Activated CD4-positive, alpha-beta T cell treated with anti-CD3 and anti-CD28 coated beads, Interleukin-2, amount 50 U/mL, for 1 hour (primary cell): ENCODE measurements around the gene RBM33.
"Not testable (repeated sequence)": the region's sequence is repeated elsewhere in the genome, so short reads cannot be mapped to it uniquely, and the experiment has no call there.

Experiments used
- DNase-seq: peaks from one replicate; pipeline ENCODE4 v3.0.0-alpha.2; 2020

RBM33 gene

GRCh38 chr7:155665079-155665956 lies 20.9 kb downstream of the RBM33 start:
- no peak for DNase-seq

- no peak for DNase-seq
Observed at GRCh38 chr7:155665957-155666287, 21.5 kb downstream of the RBM33 start.

- no peak for DNase-seq
Observed at GRCh38 chr7:155667241-155667829, 22.9 kb downstream of the RBM33 start.

GRCh38 chr7:155669717-155670505 lies 25.4 kb downstream of the RBM33 start:
- DNase-seq = no peak

GRCh38 chr7:155670521-155670920 lies 26.1 kb downstream of the RBM33 start:
- DNase-seq = no peak

- no peak for DNase-seq
Observed at GRCh38 chr7:155674556-155674955, 30.1 kb downstream of the RBM33 start.

GRCh38 chr7:155676052-155676451 lies 31.6 kb downstream of the RBM33 start:
- DNase-seq = no peak

- DNase-seq = no peak
Observed at GRCh38 chr7:155677688-155678087, 33.2 kb downstream of the RBM33 start.

- no peak for DNase-seq
Observed at GRCh38 chr7:155680124-155680523, 35.7 kb downstream of the RBM33 start.

GRCh38 chr7:155680864-155681263 lies 36.4 kb downstream of the RBM33 start:
- no peak for DNase-seq

- no peak for DNase-seq
Observed at GRCh38 chr7:155681663-155682062, 37.2 kb downstream of the RBM33 start.

- no peak for DNase-seq
Observed at GRCh38 chr7:155682484-155682883, 38.0 kb downstream of the RBM33 start.

GRCh38 chr7:155683098-155683497 lies 38.6 kb downstream of the RBM33 start:
- no peak for DNase-seq

GRCh38 chr7:155683714-155684113 lies 39.3 kb downstream of the RBM33 start:
- DNase-seq = no peak

GRCh38 chr7:155684543-155684942 lies 40.1 kb downstream of the RBM33 start:
- no peak for DNase-seq

- no peak for DNase-seq
Observed at GRCh38 chr7:155685070-155685790, 40.8 kb downstream of the RBM33 start.

GRCh38 chr7:155685791-155686160 lies 41.3 kb downstream of the RBM33 start:
- DNase-seq = no peak

- not testable (repeated sequence) for DNase-seq
Observed at GRCh38 chr7:155686620-155687324, 42.3 kb downstream of the RBM33 start.

- DNase-seq = not testable (repeated sequence)
Observed at GRCh38 chr7:155688237-155688636, 43.8 kb downstream of the RBM33 start.

- not testable (repeated sequence) for DNase-seq
Observed at GRCh38 chr7:155690655-155691054, 46.2 kb downstream of the RBM33 start.

GRCh38 chr7:155692317-155692716 lies 47.9 kb downstream of the RBM33 start:
- no peak for DNase-seq

- no peak for DNase-seq
Observed at GRCh38 chr7:155693826-155694225, 49.4 kb downstream of the RBM33 start.
